GM19023 (cell line): ENCODE measurements around the gene NOS3.
A peak's percentile ranks its signal among the peaks of the same experiment; 100 is the strongest.
"Not testable (repeated sequence)": the region's sequence is repeated elsewhere in the genome, so short reads cannot be mapped to it uniquely, and the experiment has no call there.

Experiments used
- ATAC-seq: cut with Tn5 transposase; IDR thresholded peaks from one replicate; pipeline ENCODE4 v1.9.1; 2021; ENCODE audit warnings: mild to moderate bottlenecking, moderate library complexity; ENCODE audit not compliant: unreplicated experiment

The NOS3 gene

GRCh38 chr7:150997817-150998216 lies 7.0 kb downstream of the NOS3 start:
- no peak for ATAC-seq

DNA sequence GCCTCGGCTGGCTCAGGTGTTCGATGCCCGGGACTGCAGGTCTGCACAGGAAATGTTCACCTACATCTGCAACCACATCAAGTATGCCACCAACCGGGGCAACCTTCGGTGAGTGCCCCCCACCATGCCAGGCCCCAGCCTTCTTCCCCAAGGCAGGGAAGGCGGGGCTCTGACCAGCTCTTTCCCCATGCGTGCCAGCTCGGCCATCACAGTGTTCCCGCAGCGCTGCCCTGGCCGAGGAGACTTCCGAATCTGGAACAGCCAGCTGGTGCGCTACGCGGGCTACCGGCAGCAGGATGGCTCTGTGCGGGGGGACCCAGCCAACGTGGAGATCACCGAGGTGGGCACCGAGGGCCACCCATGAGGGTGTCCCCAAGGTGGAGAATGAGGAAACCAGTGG lies 7.5 kb downstream of the NOS3 start:
- ATAC-seq: no peak

DNA sequence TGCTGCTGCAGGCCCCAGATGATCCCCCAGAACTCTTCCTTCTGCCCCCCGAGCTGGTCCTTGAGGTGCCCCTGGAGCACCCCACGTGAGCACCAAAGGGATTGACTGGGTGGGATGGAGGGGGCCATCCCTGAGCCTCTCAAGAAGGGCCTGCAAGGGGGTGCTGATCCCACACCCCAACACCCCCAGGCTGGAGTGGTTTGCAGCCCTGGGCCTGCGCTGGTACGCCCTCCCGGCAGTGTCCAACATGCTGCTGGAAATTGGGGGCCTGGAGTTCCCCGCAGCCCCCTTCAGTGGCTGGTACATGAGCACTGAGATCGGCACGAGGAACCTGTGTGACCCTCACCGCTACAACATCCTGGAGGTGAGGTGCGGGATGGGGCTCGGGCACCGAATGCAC lies 8.2 kb downstream of the NOS3 start:
- no peak for ATAC-seq

DNA sequence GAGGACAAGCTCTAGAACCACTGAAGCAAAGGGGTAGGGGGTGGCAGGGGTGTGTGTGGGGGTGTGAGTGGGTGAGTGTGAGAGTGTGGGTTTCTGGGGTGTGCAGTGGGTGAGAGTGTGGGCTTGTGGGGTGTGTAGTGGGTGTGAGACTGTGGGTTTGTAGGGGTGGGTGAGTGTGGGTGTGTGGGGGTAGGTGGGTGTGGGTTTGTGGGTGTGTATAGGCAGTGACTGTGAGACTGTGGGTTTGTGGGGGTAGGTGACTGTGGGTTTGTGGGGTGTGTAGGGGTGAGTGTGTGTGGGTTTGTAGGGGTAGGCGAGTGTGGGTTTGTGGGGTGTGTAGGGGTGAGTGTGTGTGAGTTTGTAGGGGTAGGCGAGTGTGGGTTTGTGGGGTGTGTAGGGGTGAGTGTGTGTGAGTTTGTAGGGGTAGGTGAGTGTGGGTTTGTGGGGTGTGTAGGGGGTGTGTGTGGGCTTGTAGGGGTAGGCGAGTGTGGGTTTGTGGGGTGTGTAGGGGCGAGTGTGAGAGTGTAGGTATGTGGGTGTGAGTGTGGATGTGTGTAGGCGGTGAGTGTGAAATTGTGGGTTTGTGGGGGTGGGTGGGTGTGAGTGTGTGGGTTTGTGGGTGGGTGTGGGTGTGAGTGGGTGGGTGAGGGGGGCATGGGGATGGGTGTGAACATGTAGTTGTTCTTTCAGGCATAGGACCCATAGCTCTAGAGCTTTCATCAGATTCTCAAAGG lies 8.8 kb downstream of the NOS3 start:
- ATAC-seq: no peak

DNA sequence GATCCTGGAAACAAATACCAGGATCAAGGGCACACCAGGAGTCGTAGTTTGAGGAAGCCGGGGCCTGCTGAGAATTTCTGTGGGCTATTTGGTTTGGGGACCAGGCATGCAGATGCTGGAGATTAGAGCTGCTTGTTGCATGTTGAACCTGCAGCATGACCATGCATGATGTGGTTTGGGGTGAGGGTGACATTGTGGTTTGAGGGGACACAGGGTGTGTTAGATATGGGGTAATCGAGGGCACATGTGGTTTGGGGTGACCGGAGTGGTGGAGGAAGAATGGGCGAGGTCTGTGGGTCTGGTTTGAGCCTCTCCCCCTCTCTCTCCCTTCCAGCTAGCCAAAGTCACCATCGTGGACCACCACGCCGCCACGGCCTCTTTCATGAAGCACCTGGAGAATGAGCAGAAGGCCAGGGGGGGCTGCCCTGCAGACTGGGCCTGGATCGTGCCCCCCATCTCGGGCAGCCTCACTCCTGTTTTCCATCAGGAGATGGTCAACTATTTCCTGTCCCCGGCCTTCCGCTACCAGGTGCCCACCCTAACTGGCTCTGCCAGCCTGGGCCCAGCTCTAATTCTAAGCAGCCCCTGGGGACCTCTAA lies 10.2 kb downstream of the NOS3 start:
- ATAC-seq: no peak

- ATAC-seq: no peak
Measured at GRCh38 chr7:151001546-151001945, 10.7 kb downstream of the NOS3 start.

DNA sequence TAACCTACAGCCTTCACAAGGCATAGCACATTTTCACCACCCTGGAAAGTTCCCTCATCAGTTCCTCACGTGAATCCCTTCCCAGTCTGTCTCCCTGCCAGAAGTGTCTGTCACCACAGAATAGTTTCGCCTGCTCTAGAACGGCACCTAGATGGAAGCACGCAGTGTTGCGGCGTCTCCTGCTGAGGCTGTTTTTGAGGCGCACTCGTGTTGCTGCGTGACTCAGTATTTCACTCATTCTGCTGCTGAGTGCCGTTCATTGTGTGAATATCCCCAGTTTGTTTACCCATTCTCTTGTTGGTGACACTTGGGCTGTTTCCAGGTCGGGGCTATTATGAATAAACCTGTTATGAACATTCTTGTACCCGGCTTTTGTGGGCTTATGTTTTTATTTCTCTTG lies 12.8 kb downstream of the NOS3 start:
- no peak for ATAC-seq

- ATAC-seq: no peak
Measured at GRCh38 chr7:151005566-151005965, 14.7 kb downstream of the NOS3 start.

DNA sequence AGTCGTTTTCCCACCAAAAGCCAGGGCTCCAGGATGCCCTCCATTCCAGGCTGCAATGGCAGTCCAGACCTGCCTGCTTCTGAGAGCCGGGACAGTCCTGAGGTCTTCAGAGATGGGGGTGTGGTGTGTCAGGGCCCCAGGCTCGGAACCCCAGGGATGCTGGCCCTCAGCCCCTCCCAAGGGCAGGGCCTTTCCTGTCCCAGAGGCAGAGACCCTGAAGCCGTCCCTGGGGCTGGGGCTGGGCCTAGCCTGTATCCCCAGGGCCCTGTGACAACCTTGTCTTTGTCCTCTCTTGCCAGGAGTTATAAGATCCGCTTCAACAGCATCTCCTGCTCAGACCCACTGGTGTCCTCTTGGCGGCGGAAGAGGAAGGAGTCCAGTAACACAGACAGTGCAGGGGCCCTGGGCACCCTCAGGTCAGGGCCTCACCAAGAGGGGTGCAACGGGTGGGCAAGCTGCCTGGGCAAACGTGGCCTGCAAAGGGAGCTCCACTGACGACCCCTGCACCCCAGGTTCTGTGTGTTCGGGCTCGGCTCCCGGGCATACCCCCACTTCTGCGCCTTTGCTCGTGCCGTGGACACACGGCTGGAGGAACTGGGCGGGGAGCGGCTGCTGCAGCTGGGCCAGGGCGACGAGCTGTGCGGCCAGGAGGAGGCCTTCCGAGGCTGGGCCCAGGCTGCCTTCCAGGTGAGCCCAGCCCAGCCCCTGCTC lies 15.9 kb downstream of the NOS3 start:
- no peak for ATAC-seq

DNA sequence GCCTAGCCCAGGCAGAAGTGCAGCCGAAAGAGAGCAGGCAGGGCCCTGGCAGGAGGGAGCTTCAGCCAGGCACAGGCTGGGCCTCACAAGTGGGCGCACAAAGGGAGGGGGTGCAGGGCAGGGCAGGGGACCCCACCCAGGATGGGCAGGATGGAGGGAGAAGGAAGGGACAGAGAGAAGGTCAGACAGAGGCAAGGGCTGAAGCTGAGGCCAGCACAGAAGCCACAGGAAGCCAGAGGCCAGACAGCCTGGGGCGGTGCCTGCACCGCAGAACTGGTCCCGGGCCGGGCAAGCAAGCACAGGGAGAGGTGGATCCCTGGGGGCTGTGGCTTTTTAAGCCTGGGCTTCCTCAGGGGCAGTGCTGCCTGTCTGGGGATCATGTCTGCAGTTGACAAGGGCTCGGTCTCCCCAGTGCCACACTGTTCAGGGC lies 16.7 kb downstream of the NOS3 start:
- no peak for ATAC-seq

DNA sequence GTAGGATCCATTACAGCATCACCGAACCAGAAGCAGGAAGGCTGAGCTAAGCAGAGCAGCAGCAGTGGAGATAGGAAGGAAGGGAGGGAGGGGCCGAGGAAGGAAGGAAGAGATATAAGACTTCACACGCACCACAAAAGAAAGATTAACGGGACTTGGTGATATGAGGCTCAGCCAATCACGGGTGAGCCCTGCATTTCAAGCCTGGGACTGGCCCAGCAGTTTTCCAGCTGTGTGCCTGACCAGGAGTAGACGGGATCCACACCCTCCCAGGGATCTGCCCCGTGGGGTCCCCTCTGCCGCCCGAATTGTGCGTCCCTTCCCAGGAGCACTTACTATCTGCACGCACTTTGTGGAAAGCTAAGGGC lies 17.3 kb downstream of the NOS3 start:
- no peak for ATAC-seq

DNA sequence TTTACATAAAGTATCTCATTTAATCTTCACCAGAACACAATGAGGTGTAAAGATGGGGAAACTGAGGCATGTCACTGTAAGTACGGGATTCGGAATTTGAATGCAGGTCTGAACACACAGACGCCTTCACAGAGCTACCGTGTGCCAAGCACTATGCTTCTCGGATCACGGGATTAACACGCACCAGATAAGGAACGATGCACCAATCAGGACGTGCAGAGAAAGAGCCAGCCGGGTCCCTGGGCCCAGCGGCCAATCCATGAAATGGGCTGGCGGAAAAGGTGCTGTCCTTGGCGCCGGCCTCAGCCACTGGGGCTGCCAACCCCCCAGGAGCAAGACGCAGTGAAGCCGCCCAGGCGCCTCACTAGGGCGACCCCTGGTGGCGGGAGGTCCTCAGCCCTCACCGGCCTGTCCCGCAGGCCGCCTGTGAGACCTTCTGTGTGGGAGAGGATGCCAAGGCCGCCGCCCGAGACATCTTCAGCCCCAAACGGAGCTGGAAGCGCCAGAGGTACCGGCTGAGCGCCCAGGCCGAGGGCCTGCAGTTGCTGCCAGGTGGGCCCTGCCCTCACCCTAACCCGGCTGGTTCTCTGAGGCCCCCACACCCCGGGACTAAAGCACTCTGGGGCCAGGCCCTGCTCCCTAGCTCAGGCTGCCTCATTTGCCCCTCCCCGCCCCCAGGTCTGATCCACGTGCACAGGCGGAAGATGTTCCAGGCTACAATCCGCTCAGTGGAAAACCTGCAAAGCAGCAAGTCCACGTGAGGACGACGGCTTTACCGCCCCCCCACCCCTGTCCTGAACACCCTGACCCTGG lies 17.9 kb downstream of the NOS3 start:
- peak; percentile 67 for ATAC-seq

- no peak for ATAC-seq
Measured at GRCh38 chr7:151009327-151010036, 18.7 kb downstream of the NOS3 start.

GRCh38 chr7:151010037-151010306 lies 19.2 kb downstream of the NOS3 start:
- no peak for ATAC-seq

- ATAC-seq: no peak
Measured at GRCh38 chr7:151010307-151011096, 19.7 kb downstream of the NOS3 start.

- no peak for ATAC-seq
Measured at GRCh38 chr7:151011097-151011409, 20.2 kb downstream of the NOS3 start.

DNA sequence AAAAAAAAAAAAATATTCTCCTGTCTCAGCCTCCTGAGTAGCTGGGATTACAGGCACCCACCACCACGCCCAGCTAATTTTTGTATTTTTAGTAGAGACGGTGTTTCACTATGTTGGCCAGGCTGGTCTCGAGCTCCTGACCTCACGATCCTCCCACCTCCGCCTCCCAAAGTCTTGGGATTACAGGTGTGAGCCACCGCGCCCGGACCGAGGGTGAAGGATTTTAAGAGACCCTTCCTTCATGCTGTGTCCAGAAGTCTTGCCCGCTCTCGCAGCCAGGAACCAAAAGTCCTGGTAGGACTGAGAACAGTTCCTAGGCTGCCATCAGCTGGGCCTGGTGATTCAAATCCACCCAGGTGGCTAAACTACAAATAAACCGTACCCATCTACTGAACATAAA lies 20.8 kb downstream of the NOS3 start:
- ATAC-seq: not testable (repeated sequence)

DNA sequence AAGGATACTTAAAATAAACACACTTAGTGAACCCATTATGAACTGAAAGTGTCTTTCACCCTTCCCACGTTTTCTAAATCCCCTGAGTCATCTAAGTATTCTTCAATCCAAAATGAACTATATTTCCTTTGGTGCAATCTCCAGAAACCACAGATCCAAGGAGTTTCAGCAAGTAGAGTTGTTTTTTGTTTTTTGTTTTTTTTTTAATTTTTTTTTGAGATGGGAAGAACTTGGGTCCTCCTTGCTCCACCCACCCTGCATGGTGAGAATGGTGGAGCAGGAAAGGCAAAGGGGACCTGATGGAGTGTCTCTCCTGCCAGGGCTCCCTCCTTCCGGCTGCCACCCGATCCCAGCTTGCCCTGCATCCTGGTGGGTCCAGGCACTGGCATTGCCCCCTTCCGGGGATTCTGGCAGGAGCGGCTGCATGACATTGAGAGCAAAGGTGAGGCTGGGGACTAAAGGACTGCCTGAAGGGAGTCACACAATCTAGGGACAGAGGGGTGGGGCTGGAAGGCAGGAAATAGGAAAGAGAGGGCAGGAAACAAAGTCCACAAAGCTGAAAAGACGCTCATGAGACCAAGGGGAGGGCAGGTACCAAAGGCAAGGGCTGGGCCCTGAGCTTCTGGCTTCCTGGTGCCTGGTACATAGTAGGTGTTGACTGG lies 21.3 kb downstream of the NOS3 start:
- ATAC-seq: no peak

GRCh38 chr7:151012911-151013347 lies 22.1 kb downstream of the NOS3 start:
- ATAC-seq: no peak

DNA sequence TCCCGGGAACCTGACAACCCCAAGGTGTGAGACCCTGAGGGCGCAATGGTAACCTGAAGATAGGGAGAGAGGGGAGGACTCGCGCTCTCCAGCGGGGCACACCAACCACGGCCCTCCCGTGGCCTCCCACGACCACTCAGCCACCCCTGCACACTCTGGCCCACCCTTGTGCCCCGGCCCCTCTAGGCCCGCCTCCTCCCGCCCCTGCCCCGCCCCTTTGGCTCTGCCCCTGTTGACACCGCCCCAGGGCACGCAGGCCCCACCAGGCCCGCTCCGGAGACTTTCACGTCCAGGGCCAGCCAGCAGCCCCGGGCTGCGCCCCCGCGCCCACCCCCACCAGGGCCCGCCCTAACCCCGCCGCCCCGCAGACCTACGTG lies 22.5 kb downstream of the NOS3 start:
- ATAC-seq: peak; percentile 1
